ENCODE results near the gene RABGAP1L. TPM values are rescaled to one million over a fixed set of nuclear protein-coding genes. Genes with fewer than 3 reads are reported as not detected.

RABGAP1L gene
- total and polyA plus RNA-seq, 10 of the 15 experiments (the other 5 are each of a cell fraction or from before 2014, with no cell fraction given) = 5.8 to 194 (median 113) TPM

DNA sequence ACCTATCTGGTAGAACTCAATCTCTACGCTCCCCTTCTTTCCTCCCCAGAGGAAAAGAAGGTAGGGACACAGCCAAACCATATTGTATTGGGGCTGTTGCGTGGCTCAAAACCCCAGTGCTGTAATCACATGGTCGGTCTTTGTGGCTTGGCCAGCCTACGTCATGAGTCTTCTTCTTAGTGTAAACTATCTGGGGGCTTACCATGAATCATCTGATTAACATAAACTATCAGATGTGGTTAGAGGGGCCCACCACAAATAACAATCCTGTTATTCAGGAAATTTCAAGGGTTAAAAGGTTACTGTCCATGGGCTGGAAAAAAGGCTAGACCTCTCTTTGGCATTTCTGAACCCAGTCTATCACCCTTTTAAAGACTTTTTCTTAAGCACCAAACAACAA is 238.9 kb downstream of the RABGAP1L start (continued):
- TF ChIP-seq MEF2A (IDR thresholded peaks at IDR 0.05; ENCODE audit: insufficient read depth, low read depth, low read length) = 0 out of 2 replicates have a peak, but pooled peaks have one; percentile 33
- no peak for TF ChIP-seq MEF2B (IDR thresholded peaks at IDR 0.05; ENCODE audit: partially characterized antibody, poor library complexity, severe bottlenecking)
- peak; percentile 80; the same call in 1 of the 2 replicates for TF ChIP-seq FOXM1 (IDR thresholded peaks at IDR 0.05; ENCODE audit: low read depth, low read length)
- TF ChIP-seq, protein P1, sequence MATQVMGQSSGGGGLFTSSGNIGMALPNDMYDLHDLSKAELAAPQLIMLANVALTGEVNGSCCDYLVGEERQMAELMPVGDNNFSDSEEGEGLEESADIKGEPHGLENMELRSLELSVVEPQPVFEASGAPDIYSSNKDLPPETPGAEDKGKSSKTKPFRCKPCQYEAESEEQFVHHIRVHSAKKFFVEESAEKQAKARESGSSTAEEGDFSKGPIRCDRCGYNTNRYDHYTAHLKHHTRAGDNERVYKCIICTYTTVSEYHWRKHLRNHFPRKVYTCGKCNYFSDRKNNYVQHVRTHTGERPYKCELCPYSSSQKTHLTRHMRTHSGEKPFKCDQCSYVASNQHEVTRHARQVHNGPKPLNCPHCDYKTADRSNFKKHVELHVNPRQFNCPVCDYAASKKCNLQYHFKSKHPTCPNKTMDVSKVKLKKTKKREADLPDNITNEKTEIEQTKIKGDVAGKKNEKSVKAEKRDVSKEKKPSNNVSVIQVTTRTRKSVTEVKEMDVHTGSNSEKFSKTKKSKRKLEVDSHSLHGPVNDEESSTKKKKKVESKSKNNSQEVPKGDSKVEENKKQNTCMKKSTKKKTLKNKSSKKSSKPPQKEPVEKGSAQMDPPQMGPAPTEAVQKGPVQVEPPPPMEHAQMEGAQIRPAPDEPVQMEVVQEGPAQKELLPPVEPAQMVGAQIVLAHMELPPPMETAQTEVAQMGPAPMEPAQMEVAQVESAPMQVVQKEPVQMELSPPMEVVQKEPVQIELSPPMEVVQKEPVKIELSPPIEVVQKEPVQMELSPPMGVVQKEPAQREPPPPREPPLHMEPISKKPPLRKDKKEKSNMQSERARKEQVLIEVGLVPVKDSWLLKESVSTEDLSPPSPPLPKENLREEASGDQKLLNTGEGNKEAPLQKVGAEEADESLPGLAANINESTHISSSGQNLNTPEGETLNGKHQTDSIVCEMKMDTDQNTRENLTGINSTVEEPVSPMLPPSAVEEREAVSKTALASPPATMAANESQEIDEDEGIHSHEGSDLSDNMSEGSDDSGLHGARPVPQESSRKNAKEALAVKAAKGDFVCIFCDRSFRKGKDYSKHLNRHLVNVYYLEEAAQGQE (IDR thresholded peaks at IDR 0.05; ENCODE audit: low read depth, low read length) = no peak
- peak; percentile 96 for TF ChIP-seq RUNX3 (IDR thresholded peaks at IDR 0.05; ENCODE audit: low read length)
- 0 out of 2 replicates have a peak, but pooled peaks have one; percentile 26 for TF ChIP-seq PAX5 (IDR thresholded peaks at IDR 0.05; ENCODE audit: borderline replicate concordance, low read depth, low read length)
- TF ChIP-seq SRF (IDR thresholded peaks at IDR 0.05; ENCODE audit: low read depth in 2 of 2, low read length in 2 of 2) = no peak
- peak; percentile 89 for TF ChIP-seq NR2F1 (conservative IDR thresholded peaks at IDR 0.05)
- no peak for TF ChIP-seq SUZ12 (IDR thresholded peaks at IDR 0.05; ENCODE audit: unreplicated experiment)
- TF ChIP-seq MYB (IDR thresholded peaks at IDR 0.05; ENCODE audit: borderline replicate concordance, low read depth, low read length) = no peak
- TF ChIP-seq, protein P2, sequence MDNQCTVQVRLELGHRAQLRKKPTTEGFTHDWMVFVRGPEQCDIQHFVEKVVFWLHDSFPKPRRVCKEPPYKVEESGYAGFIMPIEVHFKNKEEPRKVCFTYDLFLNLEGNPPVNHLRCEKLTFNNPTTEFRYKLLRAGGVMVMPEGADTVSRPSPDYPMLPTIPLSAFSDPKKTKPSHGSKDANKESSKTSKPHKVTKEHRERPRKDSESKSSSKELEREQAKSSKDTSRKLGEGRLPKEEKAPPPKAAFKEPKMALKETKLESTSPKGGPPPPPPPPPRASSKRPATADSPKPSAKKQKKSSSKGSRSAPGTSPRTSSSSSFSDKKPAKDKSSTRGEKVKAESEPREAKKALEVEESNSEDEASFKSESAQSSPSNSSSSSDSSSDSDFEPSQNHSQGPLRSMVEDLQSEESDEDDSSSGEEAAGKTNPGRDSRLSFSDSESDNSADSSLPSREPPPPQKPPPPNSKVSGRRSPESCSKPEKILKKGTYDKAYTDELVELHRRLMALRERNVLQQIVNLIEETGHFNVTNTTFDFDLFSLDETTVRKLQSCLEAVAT (IDR thresholded peaks at IDR 0.05) = 0 out of 2 replicates have a peak, but pooled peaks have one; percentile 23
- no peak for TF ChIP-seq TAF1 (IDR thresholded peaks at IDR 0.05; ENCODE audit: borderline replicate concordance, low read depth, low read length)
- TF ChIP-seq, protein P3, sequence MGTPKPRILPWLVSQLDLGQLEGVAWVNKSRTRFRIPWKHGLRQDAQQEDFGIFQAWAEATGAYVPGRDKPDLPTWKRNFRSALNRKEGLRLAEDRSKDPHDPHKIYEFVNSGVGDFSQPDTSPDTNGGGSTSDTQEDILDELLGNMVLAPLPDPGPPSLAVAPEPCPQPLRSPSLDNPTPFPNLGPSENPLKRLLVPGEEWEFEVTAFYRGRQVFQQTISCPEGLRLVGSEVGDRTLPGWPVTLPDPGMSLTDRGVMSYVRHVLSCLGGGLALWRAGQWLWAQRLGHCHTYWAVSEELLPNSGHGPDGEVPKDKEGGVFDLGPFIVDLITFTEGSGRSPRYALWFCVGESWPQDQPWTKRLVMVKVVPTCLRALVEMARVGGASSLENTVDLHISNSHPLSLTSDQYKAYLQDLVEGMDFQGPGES (IDR thresholded peaks at IDR 0.05) = no peak
- peak; percentile 88 for TF ChIP-seq NFIC (IDR thresholded peaks at IDR 0.05; ENCODE audit: low read depth, low read length)
- no peak for TF ChIP-seq CEBPB (IDR thresholded peaks at IDR 0.05; ENCODE audit: borderline replicate concordance in 1 of 2, low read depth in 2 of 2, low read length in 2 of 2)
- TF ChIP-seq DPF2 (IDR thresholded peaks at IDR 0.05) = peak; percentile 71; the same call in 1 of the 2 replicates
- TF ChIP-seq, protein P4, sequence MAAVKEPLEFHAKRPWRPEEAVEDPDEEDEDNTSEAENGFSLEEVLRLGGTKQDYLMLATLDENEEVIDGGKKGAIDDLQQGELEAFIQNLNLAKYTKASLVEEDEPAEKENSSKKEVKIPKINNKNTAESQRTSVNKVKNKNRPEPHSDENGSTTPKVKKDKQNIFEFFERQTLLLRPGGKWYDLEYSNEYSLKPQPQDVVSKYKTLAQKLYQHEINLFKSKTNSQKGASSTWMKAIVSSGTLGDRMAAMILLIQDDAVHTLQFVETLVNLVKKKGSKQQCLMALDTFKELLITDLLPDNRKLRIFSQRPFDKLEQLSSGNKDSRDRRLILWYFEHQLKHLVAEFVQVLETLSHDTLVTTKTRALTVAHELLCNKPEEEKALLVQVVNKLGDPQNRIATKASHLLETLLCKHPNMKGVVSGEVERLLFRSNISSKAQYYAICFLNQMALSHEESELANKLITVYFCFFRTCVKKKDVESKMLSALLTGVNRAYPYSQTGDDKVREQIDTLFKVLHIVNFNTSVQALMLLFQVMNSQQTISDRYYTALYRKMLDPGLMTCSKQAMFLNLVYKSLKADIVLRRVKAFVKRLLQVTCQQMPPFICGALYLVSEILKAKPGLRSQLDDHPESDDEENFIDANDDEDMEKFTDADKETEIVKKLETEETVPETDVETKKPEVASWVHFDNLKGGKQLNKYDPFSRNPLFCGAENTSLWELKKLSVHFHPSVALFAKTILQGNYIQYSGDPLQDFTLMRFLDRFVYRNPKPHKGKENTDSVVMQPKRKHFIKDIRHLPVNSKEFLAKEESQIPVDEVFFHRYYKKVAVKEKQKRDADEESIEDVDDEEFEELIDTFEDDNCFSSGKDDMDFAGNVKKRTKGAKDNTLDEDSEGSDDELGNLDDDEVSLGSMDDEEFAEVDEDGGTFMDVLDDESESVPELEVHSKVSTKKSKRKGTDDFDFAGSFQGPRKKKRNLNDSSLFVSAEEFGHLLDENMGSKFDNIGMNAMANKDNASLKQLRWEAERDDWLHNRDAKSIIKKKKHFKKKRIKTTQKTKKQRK (IDR thresholded peaks at IDR 0.05; ENCODE audit: low read depth, low read length) = no peak
- TF ChIP-seq, protein P5, sequence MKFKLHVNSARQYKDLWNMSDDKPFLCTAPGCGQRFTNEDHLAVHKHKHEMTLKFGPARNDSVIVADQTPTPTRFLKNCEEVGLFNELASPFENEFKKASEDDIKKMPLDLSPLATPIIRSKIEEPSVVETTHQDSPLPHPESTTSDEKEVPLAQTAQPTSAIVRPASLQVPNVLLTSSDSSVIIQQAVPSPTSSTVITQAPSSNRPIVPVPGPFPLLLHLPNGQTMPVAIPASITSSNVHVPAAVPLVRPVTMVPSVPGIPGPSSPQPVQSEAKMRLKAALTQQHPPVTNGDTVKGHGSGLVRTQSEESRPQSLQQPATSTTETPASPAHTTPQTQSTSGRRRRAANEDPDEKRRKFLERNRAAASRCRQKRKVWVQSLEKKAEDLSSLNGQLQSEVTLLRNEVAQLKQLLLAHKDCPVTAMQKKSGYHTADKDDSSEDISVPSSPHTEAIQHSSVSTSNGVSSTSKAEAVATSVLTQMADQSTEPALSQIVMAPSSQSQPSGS (IDR thresholded peaks at IDR 0.05; ENCODE audit: low read length) = peak; percentile 64
- TF ChIP-seq POLR2AphosphoS5 (IDR thresholded peaks at IDR 0.05; ENCODE audit: low read length) = no peak

Data from GM12878 (cell line).